Stimulated activated CD8-positive, alpha-beta memory T cell treated with anti-CD3 and anti-CD28 coated beads, Interleukin-2, amount 100 ng/mL, for 1 hour (primary cell): ENCODE measurements around the gene STK32C.

Experiments used
- DNase-seq, 2 donors: peaks; one replicate each; pipeline ENCODE4 v3.0.0-alpha.2; 2020; ENCODE audit warnings: low read depth in 2 of 2

STK32C gene

DNA sequence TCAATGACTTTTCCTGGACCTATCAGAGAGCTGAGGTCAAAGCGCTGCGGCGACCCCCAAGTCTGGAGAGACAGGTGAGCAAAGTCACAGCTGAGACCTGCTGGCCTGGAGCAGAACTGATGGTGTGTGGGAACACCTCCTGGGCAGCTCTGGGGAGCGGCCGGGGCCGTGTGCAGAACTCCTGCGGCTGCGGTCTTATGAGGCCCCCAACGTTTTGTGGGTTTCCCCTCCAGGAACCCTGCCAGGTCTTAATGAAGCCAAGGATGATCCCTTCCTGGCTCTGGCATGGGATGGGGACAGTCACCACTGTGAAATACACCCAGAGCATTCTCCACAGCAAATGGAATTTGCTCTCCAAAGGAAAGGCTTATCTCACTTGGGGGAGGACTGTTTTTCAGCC lies 94.9 kb downstream of the STK32C start:
- DNase-seq: no peak

- DNase-seq: no peak
These were observed 96.5 kb downstream of the STK32C start for GRCh38 chr10:132211246-132211645.

DNA sequence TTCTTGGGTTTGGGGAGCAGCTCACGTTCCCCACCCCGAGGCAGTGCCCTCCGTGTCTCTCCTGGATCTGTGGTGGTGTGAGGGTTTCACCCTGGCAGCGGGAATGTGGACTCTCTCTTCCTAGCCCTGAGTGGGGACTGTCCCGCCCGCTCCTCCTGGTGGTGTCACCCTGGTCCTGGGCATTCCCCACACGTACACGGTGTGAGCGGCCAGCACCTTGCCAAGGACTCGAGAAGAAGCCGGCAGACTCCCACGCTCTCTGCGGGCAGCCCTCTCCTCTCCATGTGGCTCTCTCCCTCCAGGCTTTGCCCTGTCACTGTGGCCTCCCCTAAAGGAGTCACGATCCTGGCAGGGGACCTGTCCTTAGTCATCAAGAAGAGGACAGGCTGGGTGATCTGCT lies 97.0 kb downstream of the STK32C start:
- no peak for DNase-seq

GRCh38 chr10:132209978-132210530 lies 97.7 kb downstream of the STK32C start:
- no peak for DNase-seq

GRCh38 chr10:132209130-132209529 lies 98.6 kb downstream of the STK32C start:
- DNase-seq: no peak

DNA sequence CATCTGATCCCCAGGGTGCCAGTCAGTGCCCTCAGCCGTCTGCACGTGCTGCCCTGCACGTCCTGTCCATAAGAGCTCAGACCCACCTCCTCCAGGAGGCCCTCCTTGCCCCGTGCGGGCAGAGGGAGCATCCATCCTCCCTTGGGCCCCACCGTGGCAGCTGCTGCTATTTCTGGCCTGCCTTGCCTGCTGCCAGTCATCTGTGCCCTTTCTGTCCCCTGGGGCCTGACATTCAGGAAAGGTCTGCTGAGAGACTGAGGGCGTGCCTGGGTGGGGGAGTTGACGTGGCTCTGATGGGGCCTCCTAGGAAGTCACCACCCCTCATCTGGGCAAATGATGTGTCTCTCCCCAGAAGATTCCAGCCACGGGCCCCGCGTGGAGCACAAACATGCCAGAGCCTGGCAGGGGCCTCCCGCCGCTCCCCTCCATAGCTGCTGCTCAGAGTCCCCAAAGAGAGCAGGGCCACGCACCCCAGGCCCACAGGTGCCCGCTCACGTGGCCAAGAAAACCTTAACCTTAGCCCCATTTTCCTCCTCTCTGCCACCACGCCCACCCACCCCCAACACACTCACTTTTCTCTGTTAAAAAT lies 99.2 kb downstream of the STK32C start:
- no peak for DNase-seq

DNA sequence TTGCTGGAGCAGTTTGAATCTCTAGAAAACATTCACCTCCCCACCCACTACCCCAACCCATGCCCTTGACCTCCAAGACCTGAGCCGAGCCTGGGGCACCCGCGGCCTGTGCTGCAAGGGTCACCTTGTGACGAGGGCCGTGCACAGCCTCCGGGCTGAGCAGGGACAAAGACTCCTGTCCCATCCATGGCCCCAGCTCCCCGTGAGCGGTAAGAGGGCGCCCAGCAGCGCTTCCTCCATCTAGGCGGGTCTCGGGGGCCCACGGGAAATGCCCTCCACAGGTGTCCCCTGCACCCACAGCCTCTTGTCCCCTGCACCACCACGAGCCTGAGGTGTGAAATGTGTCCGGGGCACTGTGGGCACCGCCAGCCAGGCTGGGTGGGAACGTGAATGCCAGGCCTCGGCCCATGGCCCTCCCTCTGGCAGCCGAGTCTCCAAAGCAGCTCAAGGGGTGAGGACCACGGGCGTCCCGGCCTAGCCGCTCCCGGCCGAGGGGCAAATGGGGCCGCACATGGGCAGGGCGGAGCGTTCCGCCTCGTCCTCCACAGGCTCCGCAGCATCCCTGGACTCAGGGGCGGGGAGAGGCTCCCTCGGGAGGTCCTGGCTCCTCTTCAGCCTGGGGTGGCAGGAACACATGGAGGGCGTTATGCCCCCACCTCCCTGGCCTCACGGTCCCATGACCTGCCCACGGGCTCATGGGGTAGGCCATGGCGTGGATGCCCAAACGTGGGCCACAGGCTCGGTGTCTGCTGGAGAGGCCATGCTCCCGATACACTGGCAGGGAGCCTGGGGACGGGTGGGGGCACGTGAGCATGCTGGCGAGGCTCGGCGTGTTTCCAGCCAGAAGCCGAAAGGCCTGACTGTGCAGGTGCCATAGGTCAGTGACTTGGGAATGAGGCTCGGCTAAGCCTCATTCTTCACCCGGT lies 100.0 kb downstream of the STK32C start:
- no peak for DNase-seq

GRCh38 chr10:132206806-132207535 lies 100.8 kb downstream of the STK32C start:
- DNase-seq: no peak

DNA sequence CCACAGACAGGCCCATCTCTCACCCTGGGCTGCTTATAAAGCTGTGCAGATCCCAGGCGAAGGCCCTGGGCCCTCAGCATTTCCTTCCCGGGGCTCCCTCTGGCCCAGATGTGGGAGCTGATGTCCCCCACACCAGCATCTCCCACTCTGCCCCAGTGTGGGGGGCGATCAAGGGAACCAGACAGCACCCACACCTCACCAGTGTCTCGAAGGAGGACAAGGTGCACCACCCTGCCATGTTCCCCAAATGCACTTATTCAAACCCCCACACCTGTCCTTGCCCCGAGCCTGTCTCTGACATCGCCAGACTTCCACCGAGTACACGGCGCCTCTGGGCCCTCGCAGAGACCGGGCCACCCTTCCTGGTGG lies 101.4 kb downstream of the STK32C start:
- DNase-seq: no peak

DNA sequence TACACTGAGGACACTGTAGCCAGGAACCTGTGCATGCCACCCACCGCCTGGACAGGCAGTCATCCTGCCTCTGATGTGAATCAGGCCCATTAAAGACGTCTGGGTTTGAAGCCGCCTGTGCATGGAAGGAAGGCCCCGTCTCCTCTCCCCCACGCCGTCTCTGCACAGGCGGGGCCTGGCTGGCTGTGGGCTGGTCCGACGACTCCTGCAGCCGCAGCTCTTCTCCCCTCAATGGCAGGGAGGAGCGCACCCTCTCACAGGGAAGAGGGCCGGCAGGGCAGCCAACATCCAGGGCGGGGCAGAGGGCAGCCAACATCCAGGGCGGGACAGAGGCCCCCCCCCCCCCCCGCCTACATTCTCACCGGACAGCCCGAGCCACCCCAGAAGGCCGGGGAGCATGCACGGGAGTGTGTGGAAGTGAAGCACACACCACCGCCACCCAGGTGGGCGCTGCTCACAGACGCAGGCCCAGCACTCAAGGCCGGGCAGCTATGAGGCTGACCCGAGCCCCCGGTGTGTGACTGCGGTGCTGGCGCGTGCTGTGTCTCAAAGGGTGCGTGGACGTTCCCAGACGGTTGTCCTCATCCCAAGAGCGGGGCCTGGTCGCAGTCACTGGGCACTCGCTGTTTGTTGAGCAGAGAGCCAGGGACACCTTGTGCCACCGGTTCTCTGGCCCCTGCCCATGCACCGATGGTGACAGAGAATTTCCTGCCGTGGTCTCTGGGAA lies 101.9 kb downstream of the STK32C start:
- DNase-seq: no peak

DNA sequence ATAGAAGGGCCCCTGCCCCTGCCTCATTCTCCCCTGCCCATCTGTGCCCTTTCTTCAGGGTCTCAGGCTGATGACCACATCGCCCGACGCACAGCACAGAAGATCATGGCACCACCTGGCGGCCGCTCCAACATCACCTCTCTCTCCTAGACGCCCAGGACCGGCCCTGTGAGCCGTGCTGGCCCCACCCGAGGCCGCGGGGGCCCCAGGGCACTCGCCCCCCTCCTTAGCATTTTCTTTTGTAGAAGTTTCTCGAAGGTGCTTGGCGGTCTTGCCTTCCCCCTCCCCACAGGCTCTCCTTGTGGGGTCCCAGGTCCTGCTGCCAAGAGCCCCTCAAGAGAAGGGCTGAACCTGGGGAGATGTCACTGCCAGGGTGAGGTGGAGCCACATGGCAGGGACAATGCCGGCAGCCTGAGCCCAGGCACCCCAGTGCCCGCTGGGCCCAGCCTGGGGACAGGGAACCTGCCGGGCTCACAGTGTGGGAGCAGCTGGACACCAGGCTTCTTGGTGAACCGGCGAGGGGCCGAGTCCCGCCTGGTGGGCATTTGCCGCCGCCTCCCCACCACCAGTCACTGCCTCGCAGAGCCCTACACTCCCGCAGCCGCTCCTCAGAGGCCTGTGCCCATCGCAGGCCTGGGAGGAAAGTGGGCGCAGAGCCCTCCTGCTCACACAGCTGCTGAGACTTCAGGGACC lies 102.8 kb downstream of the STK32C start:
- no peak for DNase-seq

DNA sequence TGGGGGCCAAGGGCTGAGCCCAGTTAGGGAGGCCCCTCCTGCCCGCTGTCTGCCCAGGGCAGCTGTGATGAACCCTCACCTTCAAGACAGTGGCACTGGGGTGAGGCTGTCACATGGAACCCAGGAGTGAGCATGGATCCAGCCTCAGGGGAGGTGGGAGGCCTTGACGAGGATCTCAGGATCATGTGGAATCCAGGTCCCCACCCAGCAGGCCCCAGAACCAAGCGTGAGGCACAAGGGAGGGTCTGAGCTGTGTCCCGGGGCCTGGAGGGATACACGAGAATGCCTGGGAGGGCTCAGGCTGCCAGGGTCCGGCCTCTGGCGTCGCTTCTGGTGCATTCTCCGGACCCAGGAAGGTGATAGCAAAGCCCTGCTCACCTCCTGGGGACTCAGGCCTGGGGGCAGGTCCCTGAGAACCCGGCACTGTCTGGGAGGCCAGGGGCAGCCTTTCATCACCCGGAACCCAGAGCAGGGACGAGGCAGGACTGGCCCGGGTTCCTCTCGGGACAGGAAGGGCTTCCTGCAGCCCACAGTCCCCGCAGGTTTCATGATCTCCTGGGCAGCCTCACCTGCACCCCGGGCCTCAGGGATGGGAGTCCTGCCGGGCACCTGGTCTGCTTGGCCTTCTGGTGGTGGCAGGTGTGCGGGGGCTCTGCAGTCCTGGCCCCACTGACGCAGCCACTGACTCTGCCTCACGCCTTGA lies 103.5 kb downstream of the STK32C start:
- no peak for DNase-seq

GRCh38 chr10:132203256-132204077 lies 104.3 kb downstream of the STK32C start:
- no peak for DNase-seq

- DNase-seq: no peak
These were observed 105.4 kb downstream of the STK32C start for GRCh38 chr10:132202070-132202970.

GRCh38 chr10:132201111-132201969 lies 106.4 kb downstream of the STK32C start:
- no peak for DNase-seq

DNA sequence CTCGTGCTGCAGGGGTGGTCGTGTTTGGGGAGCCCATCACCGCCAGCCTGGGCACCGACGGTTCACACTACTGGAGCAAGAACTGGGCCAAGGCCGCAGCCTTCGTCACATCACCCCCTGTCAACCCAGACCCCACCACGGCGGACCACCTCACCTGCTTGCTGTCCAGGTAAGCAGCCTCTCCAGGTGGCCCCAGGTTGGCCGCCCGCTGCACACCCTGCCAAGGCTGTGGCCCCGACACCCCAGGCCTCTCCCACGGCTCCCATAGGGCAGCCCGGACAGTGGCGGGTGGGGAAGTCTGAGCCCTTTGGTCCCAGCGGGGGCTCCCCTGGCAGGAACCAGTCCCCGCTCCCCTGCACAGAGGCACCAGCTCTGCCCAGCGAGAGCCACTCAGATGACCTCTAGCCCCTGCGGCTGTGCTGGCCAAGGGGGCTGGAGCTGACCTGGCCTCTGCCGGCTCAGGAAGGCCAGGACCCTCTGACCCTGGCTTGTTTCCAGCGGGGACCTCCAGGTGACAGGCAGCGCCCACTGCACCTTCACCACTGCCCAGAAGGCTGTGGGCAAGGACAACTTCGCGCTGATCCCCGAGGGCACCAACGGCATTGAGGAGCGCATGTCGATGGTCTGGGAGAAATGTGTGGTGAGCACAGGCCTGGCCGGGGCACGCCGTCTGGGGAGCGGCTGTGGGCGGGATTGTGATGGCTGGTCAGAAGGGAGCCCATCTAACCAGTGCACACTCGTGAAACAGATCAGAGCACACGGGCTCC lies 107.2 kb downstream of the STK32C start:
- no peak for DNase-seq

DNA sequence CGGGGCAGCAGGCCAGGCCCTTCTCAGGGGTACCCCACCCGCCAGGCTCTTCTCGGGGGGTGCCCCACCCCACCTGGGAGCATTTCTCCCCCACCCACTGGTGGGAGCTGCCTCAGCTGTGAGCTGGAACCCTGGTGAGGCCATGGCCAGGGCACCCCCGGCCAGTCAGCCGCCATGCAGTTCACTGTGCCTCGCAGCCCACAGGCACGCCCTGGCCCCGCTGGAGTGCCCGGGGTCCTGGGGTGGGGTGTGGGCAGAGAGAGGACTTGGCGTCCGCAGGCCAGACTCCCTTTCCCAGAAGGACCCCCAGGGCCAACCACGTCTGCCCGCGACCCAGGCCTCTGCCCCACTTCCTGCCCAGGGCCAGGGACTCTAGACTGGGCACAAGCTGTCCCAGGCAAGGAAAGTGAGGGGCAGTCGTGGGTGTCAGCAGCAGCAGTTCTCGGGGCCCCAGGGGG lies 107.9 kb downstream of the STK32C start:
- no peak for DNase-seq
